Measurements from ENCODE around the gene CNOT6L.
"Not testable (repeated sequence)": the region's sequence is repeated elsewhere in the genome, so short reads cannot be mapped to it uniquely, and the experiment has no call there.

The CNOT6L gene

GRCh38 chr4:77818602-77819403 is at the start of gene CNOT6L:
CNOT6L (minus strand) TSS chr4:77819368; CDS start chr4:77819308, 60 bp downstream.
- DNase-seq = peak; percentile 13 to 87 (median 70)
- intact Hi-C loops (cut with DNase I) = no loop called here

- DNase-seq = no peak
- intact Hi-C loops (cut with DNase I) = no loop called here
These were observed 46.1 kb upstream of the CNOT6L start for GRCh38 chr4:77865259-77865658.

GRCh38 chr4:77863341-77863740 is 44.2 kb upstream of the CNOT6L start:
- DNase-seq = peak in 1 of 42 donors; percentile 2
- intact Hi-C loops (cut with DNase I) = not testable (repeated sequence)

- intact Hi-C loops (cut with DNase I) = no loop called here
- peak; percentile 78 to 97 (median 90) for DNase-seq
These were observed 43.5 kb upstream of the CNOT6L start, which contains the start of gene MRPL1 for GRCh38 chr4:77862478-77863216. MRPL1 (plus strand) TSS chr4:77862830; CDS start chr4:77862849, 19 bp downstream.

- intact Hi-C loops (cut with DNase I) = no loop called here
These were observed 42.3 kb upstream of the CNOT6L start for GRCh38 chr4:77861495-77861894.

GRCh38 chr4:77859256-77859655 is 40.1 kb upstream of the CNOT6L start:
- intact Hi-C loops (cut with DNase I) = loop anchor here (2.0 kb wide), 1 partner anchor 36 kb away; no protein-coding TSS in a partner anchor
- DNase-seq = peak in 1 of 42 donors; percentile 48

More at GRCh38 chr4:77861495-77861894, 42.3 kb upstream of the CNOT6L start:
- no peak for DNase-seq

- DNase-seq = no peak
- intact Hi-C loops (cut with DNase I) = no loop called here
These were observed 37.0 kb upstream of the CNOT6L start for GRCh38 chr4:77856152-77856551.

GRCh38 chr4:77854431-77855111 is 35.4 kb upstream of the CNOT6L start:
- DNase-seq = no peak
- intact Hi-C loops (cut with DNase I) = no loop called here

- DNase-seq = no peak
- intact Hi-C loops (cut with DNase I) = no loop called here
These were observed 33.8 kb upstream of the CNOT6L start for GRCh38 chr4:77852892-77853495.

GRCh38 chr4:77849278-77849965 is 30.3 kb upstream of the CNOT6L start:
- intact Hi-C loops (cut with DNase I) = no loop called here
- DNase-seq = no peak

GRCh38 chr4:77848508-77848907 is 29.3 kb upstream of the CNOT6L start:
- intact Hi-C loops (cut with DNase I) = no loop called here
- DNase-seq = no peak

- intact Hi-C loops (cut with DNase I) = no loop called here
- no peak for DNase-seq
These were observed 26.8 kb upstream of the CNOT6L start for GRCh38 chr4:77845929-77846328.

- DNase-seq = no peak
- intact Hi-C loops (cut with DNase I) = no loop called here
These were observed 26.2 kb upstream of the CNOT6L start for GRCh38 chr4:77845400-77845799.

GRCh38 chr4:77844363-77844762 is 25.2 kb upstream of the CNOT6L start:
- intact Hi-C loops (cut with DNase I) = no loop called here
- DNase-seq = no peak

- no peak for DNase-seq
- intact Hi-C loops (cut with DNase I) = no loop called here
These were observed 24.5 kb upstream of the CNOT6L start for GRCh38 chr4:77843628-77844027.

- intact Hi-C loops (cut with DNase I) = no loop called here
These were observed 15.2 kb upstream of the CNOT6L start for GRCh38 chr4:77834403-77834802.

GRCh38 chr4:77833126-77833724 is 14.1 kb upstream of the CNOT6L start:
- intact Hi-C loops (cut with DNase I) = no loop called here
- no peak for DNase-seq

More at GRCh38 chr4:77834403-77834802, 15.2 kb upstream of the CNOT6L start:
- DNase-seq = no peak

- intact Hi-C loops (cut with DNase I) = loop anchor here (10.0 kb wide), 1 partner anchor 947 kb away; the partner anchor contains the start of gene BMP2K
- no peak for DNase-seq
These were observed 8.2 kb upstream of the CNOT6L start for GRCh38 chr4:77827343-77827742.
